Measurements from ENCODE around the gene NOX3. TPM values are rescaled to one million over a fixed set of nuclear protein-coding genes. Genes with fewer than 3 reads are reported as not detected.

NOX3 gene
- total and polyA plus RNA-seq, 2 donors (not counting 3 experiments of a cell fraction or from before 2014, with no cell fraction given) = not detected

GRCh38 chr6:155389130-155389529 is 66.5 kb downstream of the NOX3 start:
- no peaks in the 10 kb centered on the region for H3K79me2 ChIP-seq (ENCODE audit: control insufficient read depth, insufficient read depth, low read length)
- H2AFZ ChIP-seq (ENCODE audit: low read depth, low read length) = no peak overlapping the region
- H3K27me3 ChIP-seq (ENCODE audit: control insufficient read depth in 2 of 2, insufficient read depth in 2 of 2, low read length in 2 of 2) = no peaks in the 10 kb centered on the region
- no peaks in the 10 kb centered on the region for H3K9me1 ChIP-seq (replicated peaks; ENCODE audit: control insufficient read depth, extremely low read depth, insufficient read depth, low read length)
- no peak overlapping the region for H3K9ac ChIP-seq (replicated peaks; ENCODE audit: extremely low read depth, insufficient read depth, low read length)
- DNase-seq (ENCODE audit: low read depth, low spot score) = no peak
- no peaks in the 10 kb centered on the region for H3K9me3 ChIP-seq (replicated peaks; ENCODE audit: control insufficient read depth, insufficient read depth, low read length)
- no peak overlapping the region for H3K27ac ChIP-seq (ENCODE audit: insufficient read depth, low read depth, low read length)
- no peaks in the 10 kb centered on the region for H4K20me1 ChIP-seq (replicated peaks; ENCODE audit: control insufficient read depth, extremely low read depth, insufficient read depth, low read length)
- TF ChIP-seq MAX (IDR thresholded peaks at IDR 0.05; ENCODE audit: insufficient read depth, insufficient read length) (no peak), POLR2A (IDR thresholded peaks at IDR 0.05; ENCODE audit: low read depth, low read length) (no peak), GATA2 (IDR thresholded peaks at IDR 0.05; ENCODE audit: insufficient read depth, insufficient read length, low read depth, low read length) (no peak), JUN (IDR thresholded peaks at IDR 0.05; ENCODE audit: borderline replicate concordance, insufficient read depth, insufficient read length, low read depth) (no peak), POLR2AphosphoS5 (IDR thresholded peaks at IDR 0.05; ENCODE audit: insufficient read depth, low read depth, low read length) (no peak), CTCF (IDR thresholded peaks at IDR 0.05; ENCODE audit: extremely low read depth in 1 of 2, insufficient read depth in 1 of 2, low read depth in 1 of 2, low read length in 2 of 2) (no peak), MYC (IDR thresholded peaks at IDR 0.05; ENCODE audit: low read depth, low read length) (no peak), EZH2 (IDR thresholded peaks at IDR 0.05; ENCODE audit: borderline replicate concordance, low read depth, low read length, severe bottlenecking) (no peak)
- H3K36me3 ChIP-seq (ENCODE audit: control insufficient read depth in 2 of 2, extremely low read depth in 1 of 2, insufficient read depth in 2 of 2, low read length in 2 of 2) = no peaks in the 10 kb centered on the region
- FAIRE-seq = no peak
- no peaks in the 10 kb centered on the region for H3K4me1 ChIP-seq (ENCODE audit: control insufficient read depth, extremely low read depth, insufficient read depth, low read length)
- H3K4me3 ChIP-seq (replicated peaks in 1 of 3; ENCODE audit: insufficient read depth in 1 of 3, low read depth in 1 of 3, low read length in 3 of 3) = no peak overlapping the region
- ChIA-PET POLR2A (no interaction called here), CTCF (no interaction called here)
- no TSS peak for BruUV-seq (replicated peaks)
- intact Hi-C loops (cut with micrococcal nuclease) = no loop called here
- H3K4me2 ChIP-seq (ENCODE audit: insufficient read depth, low read length) = no peak overlapping the region
- dilution Hi-C loops (cut with MboI; ENCODE audit: extremely low pct_ligation_motif_present, low sequenced_read_pairs) = no loop called here

All from endothelial cell of umbilical vein (primary cell).